Thymus (tissue), 11 donors: ENCODE data around the gene ZNF750. TPM values are rescaled to one million over a fixed set of nuclear protein-coding genes. Genes with fewer than 3 reads are reported as not detected.

Experiments used
- DNase-seq, 9 donors: peaks; one replicate each; pipeline ENCODE4 v3.0.0-alpha.2; 2013; ENCODE audit warnings: low spot score in 9 of 9, low read depth in 6 of 9, missing footprints in 1 of 9
- H3K27ac ChIP-seq, 2 donors: one replicate each; pipeline ENCODE4 v1.5.1; 2013; ENCODE audit warnings: control low read depth in 1 of 2, low read depth in 1 of 2, low read length in 1 of 2, mild to moderate bottlenecking in 1 of 2, moderate library complexity in 1 of 2
- H3K27me3 ChIP-seq, 2 donors: one replicate each; pipeline ENCODE4 v1.5.1; 2013; ENCODE audit warnings: low read length in 1 of 2; ENCODE audit not compliant: control insufficient read depth in 2 of 2, insufficient read depth in 1 of 2
- H3K36me3 ChIP-seq, 2 donors: one replicate each; pipeline ENCODE4 v1.5.1; 2013; ENCODE audit warnings: low read length in 1 of 2, mild to moderate bottlenecking in 1 of 2, moderate library complexity in 1 of 2; ENCODE audit not compliant: control insufficient read depth in 2 of 2, insufficient read depth in 2 of 2
- H3K4me1 ChIP-seq, 2 donors: one replicate each; pipeline ENCODE4 v1.5.1; 2013; ENCODE audit warnings: low read length in 2 of 2; ENCODE audit not compliant: control insufficient read depth in 2 of 2, insufficient read depth in 2 of 2
- H3K4me3 ChIP-seq, 2 donors: one replicate each; pipeline ENCODE4 v1.5.1; 2013; ENCODE audit warnings: low read length in 2 of 2, control low read depth in 1 of 2, mild to moderate bottlenecking in 1 of 2
- H3K9me3 ChIP-seq, 2 donors: one replicate each; pipeline ENCODE4 v1.5.1; 2013; ENCODE audit warnings: low read length in 1 of 2, mild to moderate bottlenecking in 1 of 2; ENCODE audit not compliant: control insufficient read depth in 2 of 2, insufficient read depth in 1 of 2
- WGBS: extraction: QIAGEN DNeasy Blood & Tissue Kit; methylation state at CpG from one replicate; pipeline ENCODE4 v1.1.7; 2013; 5-methylcytosine and 5-hydroxymethylcytosine counted together
- polyA plus RNA-seq: library from polyadenylated mRNA; stranded (reverse); fragments of 200-250 nt; gene quantifications from one replicate; pipeline ENCODE4 v1.2.3, GENCODE V29; 2013
- total RNA-seq: library from RNA; stranded (reverse); fragments of 120-200 nt; gene quantifications from one replicate; pipeline ENCODE4 v1.2.4, GENCODE V29; 2013
- donor health status: healthy.

Gene ZNF750
- total and polyA plus RNA-seq, 2 donors, result 3.9 to 4.1 TPM

DNA sequence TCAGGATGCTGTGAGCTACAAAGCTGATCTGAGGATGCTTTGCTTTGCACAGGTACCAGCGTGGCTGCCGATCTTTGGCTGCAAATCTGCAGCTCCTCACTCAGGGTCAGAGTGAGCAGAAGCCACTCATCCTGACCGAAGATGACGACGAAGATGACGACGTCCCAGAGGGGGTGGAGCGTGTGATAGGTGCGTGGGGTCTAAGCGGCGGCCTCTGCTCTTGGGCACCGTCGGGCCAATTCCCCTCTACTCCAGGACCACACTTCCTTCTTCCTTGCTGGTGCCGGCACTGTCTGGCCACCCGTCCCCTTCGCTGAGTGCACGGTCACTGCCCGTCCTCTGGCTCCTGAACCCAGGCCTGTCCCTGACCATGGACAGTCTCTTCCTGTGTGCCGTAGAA lies 34.0 kb downstream of the ZNF750 start:
- DNase-seq, result no peak
- H3K9me3 ChIP-seq, result peaks cover 0 to 15% of the 10 kb centered on the region in 2 donors
- H3K27ac ChIP-seq, result no peak overlapping the region
- 96% methylated on average over 19 of the region's 19 CpGs for whole genome bisulfite sequencing
- peaks cover 40 to 44% of the 10 kb centered on the region in 2 donors for H3K36me3 ChIP-seq
- H3K4me1 ChIP-seq, result peaks cover 0 to 33% of the 10 kb centered on the region in 2 donors
- no peak overlapping the region for H3K4me3 ChIP-seq
- H3K27me3 ChIP-seq, result no peaks in the 10 kb centered on the region

DNA sequence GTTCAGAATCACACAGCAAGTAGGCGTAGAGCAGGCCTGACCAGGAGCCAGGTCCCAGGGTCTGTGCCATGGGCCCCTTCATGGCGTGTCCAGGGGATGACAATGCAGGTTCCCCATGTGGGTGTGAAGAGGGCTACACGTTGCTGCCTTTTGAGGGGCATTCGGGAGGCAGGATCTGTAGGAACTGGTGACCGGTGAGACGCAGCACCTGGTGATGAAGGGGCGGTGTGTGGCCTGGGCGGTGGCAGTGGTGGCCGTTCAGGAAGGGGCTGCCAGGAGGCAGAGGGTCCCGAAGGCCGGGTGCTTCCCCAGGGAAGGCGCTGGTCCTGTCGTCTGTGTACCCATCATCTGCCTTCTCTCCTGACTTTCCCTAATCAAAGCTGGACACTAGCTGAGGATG lies 34.6 kb downstream of the ZNF750 start:
- H3K9me3 ChIP-seq, result peaks cover 0 to 16% of the 10 kb centered on the region in 2 donors
- H3K4me1 ChIP-seq, result peaks cover 0 to 31% of the 10 kb centered on the region in 2 donors
- peak overlapping the region in 1 of 2 donors; percentile 19 for H3K27ac ChIP-seq
- H3K36me3 ChIP-seq, result peaks cover 40 to 45% of the 10 kb centered on the region in 2 donors
- H3K4me3 ChIP-seq, result no peak overlapping the region
- no peaks in the 10 kb centered on the region for H3K27me3 ChIP-seq
- 97% methylated on average over 13 of the region's 13 CpGs for WGBS
- DNase-seq, result no peak

DNA sequence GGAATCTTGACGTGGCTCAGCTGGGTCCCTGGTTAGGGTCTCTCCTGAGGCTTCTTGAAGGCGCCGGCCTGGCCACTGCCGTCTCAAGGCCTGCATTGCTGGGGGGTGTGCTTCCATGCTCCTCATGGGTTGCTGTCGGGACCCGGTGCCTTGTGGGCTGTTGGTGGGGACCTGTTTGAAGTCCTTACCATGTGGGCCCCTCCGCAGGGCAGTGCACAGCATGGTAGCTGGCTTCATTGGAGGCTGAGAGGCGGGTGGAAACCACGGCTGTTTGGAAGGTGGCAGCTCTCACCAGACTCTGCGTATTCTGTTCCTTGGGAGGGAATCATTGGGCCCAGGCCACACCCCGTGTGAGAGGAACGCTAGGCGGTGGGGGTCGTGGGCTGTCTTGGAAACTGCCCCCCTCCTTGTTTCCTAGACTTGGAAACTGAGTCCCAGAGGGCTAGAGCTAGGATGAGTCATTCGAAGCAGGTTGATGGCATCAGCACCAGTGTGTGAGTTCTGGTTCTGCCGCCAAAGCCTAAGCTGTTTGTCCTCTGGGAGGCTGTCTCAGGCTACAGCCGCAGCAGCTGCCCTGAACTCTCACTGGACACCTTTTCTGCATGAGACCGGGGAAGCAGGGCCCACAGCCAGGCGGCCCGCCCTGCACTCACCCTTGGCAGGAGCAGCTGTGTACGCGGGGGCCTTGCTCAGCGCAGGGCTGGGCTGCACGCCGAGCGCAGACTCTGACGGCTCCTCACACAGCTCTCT lies 35.2 kb downstream of the ZNF750 start:
- no peaks in the 10 kb centered on the region for H3K27me3 ChIP-seq
- 92% methylated on average over 27 of the region's 27 CpGs for WGBS
- DNase-seq, result no peak
- H3K9me3 ChIP-seq, result peaks cover 0 to 19% of the 10 kb centered on the region in 2 donors
- peaks cover 0 to 29% of the 10 kb centered on the region in 2 donors for H3K4me1 ChIP-seq
- no peak overlapping the region for H3K27ac ChIP-seq
- H3K36me3 ChIP-seq, result peaks cover 42 to 50% of the 10 kb centered on the region in 2 donors
- no peak overlapping the region for H3K4me3 ChIP-seq

DNA sequence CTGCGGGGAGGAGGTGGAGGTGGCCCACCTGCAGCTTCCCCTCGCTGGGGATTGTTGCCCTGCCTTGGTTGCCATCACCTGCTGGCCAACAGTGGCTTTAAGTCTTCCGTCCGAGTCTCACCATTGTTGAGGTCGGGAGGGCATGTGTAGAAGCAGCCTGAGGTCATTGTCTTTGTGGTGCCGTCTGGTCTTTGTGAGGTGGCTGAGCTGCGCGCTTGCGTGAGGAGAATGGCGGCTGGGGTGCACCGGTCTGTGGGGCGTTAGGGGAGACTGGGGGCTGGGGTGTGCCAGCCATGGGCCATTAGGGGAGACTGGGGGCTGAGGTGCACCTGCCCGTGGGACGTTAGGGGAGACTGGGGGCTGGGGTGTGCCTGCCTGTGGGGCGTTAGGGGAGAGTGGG lies 36.2 kb downstream of the ZNF750 start:
- 88% methylated on average over 15 of the region's 15 CpGs for WGBS
- Histone ChIP-seq H3K9me3 (peaks cover 0 to 18% of the 10 kb centered on the region in 2 donors), H3K4me3 (no peak overlapping the region), H3K4me1 (peaks cover 0 to 22% of the 10 kb centered on the region in 2 donors), H3K36me3 (peaks cover 44 to 49% of the 10 kb centered on the region in 2 donors), H3K27me3 (no peaks in the 10 kb centered on the region), H3K27ac (no peak overlapping the region)
- DNase-seq, result no peak

DNA sequence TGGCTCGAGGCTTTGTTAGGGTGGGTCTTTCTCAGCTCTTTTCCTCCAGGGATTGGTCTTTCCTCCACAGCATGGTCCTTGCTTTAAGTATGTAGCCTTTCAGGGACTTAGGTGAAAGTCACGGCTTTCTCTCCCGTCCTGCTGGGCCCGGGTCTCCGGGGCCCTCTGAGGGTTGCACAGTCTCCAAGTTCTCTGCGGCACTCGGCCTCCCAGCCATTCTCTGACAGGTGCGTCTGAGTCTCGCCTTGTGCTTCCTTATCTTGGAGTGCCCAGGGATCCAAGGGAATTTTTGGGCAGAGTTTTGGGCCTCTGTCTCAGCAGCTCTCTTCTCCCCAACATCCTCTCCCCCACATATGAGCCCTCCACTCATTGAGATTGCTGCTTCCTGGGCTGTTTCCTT lies 36.6 kb downstream of the ZNF750 start:
- WGBS, result 95% methylated on average over 9 of the region's 9 CpGs
- DNase-seq, result no peak
- H3K27ac ChIP-seq, result no peak overlapping the region
- H3K9me3 ChIP-seq, result peaks cover 0 to 16% of the 10 kb centered on the region in 2 donors
- H3K4me3 ChIP-seq, result no peak overlapping the region
- no peaks in the 10 kb centered on the region for H3K27me3 ChIP-seq
- H3K36me3 ChIP-seq, result peaks cover 47 to 53% of the 10 kb centered on the region in 2 donors
- H3K4me1 ChIP-seq, result peaks cover 0 to 22% of the 10 kb centered on the region in 2 donors

DNA sequence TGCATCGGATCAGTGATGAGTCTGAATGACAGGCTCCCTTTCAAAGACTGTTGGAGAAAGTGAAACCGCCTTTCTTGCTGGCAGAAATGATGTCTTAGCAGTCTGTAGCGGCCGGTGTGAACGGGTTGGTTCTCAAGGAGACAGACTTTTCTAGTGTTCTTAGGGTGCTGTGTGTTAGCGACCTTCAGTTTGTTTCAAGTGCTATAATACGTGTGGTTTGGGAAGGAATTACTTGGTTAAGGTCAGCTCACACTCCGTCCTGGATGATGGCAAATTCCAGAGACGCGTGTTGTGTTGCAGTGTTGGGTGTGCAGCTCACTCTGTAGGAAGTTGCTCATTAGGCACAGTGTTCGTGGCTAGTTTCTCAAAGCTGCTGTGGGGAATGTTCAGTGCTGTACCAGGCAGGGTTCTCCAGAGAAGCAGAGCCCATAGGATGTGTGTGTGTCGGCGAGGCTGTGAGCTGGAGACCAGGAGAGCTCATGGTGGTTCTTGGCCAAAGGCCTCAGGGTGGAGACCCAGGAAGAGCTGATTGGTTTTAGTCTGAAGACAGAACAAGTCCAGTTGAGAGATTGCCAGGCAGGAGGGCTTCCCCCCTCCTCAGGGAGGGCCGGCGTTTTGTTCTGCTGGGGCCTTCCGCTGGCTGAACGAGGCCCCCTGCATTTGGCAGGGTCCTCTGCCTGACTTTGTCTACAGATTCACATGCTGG lies 37.6 kb downstream of the ZNF750 start:
- Histone ChIP-seq H3K36me3 (peaks cover 40 to 44% of the 10 kb centered on the region in 2 donors), H3K27ac (peak overlapping the region in 1 of 2 donors; percentile 19), H3K9me3 (peaks cover 0 to 16% of the 10 kb centered on the region in 2 donors), H3K4me1 (peaks cover 0 to 22% of the 10 kb centered on the region in 2 donors), H3K4me3 (no peak overlapping the region), H3K27me3 (no peaks in the 10 kb centered on the region)
- WGBS, result 96% methylated on average over 17 of the region's 17 CpGs
- DNase-seq, result no peak

DNA sequence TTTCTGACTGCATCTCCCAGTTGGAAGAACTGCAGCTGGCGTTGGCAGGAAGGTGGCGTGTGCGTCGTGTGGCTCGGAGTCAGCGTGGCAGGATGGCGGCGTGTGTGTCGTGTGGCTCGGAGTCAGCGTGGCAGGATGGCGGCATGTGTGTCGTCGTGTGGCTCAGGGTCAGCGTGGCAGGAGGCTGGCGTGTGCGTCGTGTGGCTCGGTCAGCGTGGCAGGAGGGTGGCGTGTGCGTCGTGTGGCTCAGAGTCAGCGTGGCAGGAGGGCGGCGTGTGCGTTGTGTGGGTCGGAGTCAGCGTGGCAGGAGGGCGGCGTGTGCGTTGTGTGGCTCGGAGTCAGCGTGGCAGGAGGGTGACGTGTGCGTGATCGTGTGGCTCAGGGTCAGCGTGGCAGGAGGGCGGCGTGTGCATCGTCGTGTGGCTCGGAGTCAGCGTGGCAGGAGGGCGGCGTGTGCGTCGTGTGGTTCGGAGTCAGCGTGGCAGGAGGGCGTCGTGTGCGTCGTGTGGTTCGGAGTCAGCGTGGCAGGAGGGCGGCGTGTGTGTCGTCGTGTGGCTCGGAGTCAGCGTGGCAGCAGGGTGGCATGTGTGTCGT lies 38.3 kb downstream of the ZNF750 start:
- Histone ChIP-seq H3K36me3 (peaks cover 33 to 40% of the 10 kb centered on the region in 2 donors), H3K27me3 (no peaks in the 10 kb centered on the region), H3K27ac (no peak overlapping the region), H3K9me3 (peaks cover 0 to 16% of the 10 kb centered on the region in 2 donors), H3K4me1 (peaks cover 0 to 22% of the 10 kb centered on the region in 2 donors), H3K4me3 (no peak overlapping the region)
- DNase-seq, result no peak
- 97% methylated on average over 63 of the region's 63 CpGs for WGBS

DNA sequence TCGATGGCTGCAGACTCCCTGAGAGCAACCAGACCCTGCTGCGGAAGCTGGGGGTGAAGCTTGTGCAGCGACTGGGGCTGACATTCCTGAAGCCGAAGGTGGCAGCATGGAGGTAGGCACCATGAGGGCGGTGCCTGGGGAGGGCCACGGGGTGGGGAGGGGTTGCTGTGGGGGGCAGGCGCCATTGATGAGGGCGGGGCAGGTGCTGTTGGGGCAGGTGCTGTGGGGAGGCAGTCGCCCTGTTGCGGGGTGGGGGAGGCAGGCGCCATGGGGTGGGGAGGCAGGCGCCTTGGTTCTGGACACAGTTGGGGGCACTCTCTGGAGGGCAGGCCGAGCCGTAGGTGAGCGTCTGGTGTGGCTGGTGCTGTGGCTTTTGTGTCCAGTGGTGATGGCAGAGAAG lies 38.9 kb downstream of the ZNF750 start:
- Histone ChIP-seq H3K4me3 (no peak overlapping the region), H3K27me3 (no peaks in the 10 kb centered on the region), H3K36me3 (peaks cover 28 to 35% of the 10 kb centered on the region in 2 donors), H3K4me1 (peaks cover 0 to 22% of the 10 kb centered on the region in 2 donors), H3K9me3 (peaks cover 0 to 13% of the 10 kb centered on the region in 2 donors), H3K27ac (no peak overlapping the region)
- 98% methylated on average over 15 of the region's 15 CpGs for WGBS
- no peak for DNase-seq

DNA sequence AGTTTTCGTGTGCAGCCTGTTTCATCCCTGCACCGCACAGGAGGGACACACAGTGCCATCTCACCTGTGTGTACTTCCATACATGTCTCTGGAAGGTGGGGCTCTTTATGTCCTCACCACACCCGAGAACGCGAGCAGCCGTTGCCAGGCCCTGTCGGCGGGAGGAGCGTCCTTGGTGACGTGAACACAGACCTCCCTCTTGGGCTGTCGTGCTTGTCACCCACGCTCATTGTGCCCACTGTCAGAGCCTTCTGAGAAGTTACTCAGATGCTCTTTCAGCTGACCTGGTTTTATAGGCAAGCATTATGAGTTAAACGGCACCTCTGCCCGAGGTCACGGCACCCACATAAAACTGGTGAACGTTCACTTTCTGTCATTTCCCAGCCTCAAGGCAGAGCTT lies 40.2 kb downstream of the ZNF750 start:
- Histone ChIP-seq H3K36me3 (peaks cover 19 to 40% of the 10 kb centered on the region in 2 donors), H3K4me3 (no peak overlapping the region), H3K9me3 (peaks cover 0 to 13% of the 10 kb centered on the region in 2 donors), H3K27me3 (no peaks in the 10 kb centered on the region), H3K4me1 (peaks cover 0 to 18% of the 10 kb centered on the region in 2 donors), H3K27ac (no peak overlapping the region)
- DNase-seq, result no peak
- WGBS, result 97% methylated on average over 16 of the region's 16 CpGs
